Measurements from ENCODE around the gene CASP7.

GRCh38 chr10:113712024-113712423 is 32.3 kb downstream of the CASP7 start:
- TF ChIP-seq POLR2A (IDR thresholded peaks at IDR 0.05; ENCODE audit: extremely low read depth, insufficient read length), result no peak
- TF ChIP-seq CTCF (IDR thresholded peaks at IDR 0.05; ENCODE audit: low read depth, low read length), result no peak
- TF ChIP-seq MAX (IDR thresholded peaks at IDR 0.05; ENCODE audit: low read depth, low read length), result no peak
- TF ChIP-seq MYC (IDR thresholded peaks at IDR 0.05; ENCODE audit: low read depth, low read length), result no peak

Data from NB4 (cell line).